ENCODE results near the gene CD2.

- TF ChIP-seq CTCF (IDR thresholded peaks at IDR 0.05) (no peak), POLR2A (IDR thresholded peaks at IDR 0.05) (no peak)
Measured at GRCh38 chr1:116720364-116721038, 33.7 kb upstream of the CD2 start.

All from transverse colon (tissue), 3 donors.